Uterus (tissue), 2 donors: ENCODE data around the gene AKT3.

Source experiments
- POLR2A ChIP-seq, 2 donors: fragments of 450-650 bp; IDR thresholded peaks; one replicate each; pipeline ENCODE4 v1.6.1; 2016; ENCODE audit warnings: antibody characterized with exemption in 2 of 2, mild to moderate bottlenecking in 1 of 2, moderate library complexity in 1 of 2
- TF ChIP-seq, protein P1 (sequence below), 4 experiments: fragments of 200-600 bp in 2 of 4; fragments of 450-650 bp in 2 of 4; sonication (generic) in 2 of 4; IDR thresholded peaks; one replicate each; pipeline ENCODE4 v1.5.1; 2016 to 2019; ENCODE audit warnings: antibody characterized with exemption in 4 of 4, mild to moderate bottlenecking in 2 of 4, moderate library complexity in 1 of 4

DNA sequence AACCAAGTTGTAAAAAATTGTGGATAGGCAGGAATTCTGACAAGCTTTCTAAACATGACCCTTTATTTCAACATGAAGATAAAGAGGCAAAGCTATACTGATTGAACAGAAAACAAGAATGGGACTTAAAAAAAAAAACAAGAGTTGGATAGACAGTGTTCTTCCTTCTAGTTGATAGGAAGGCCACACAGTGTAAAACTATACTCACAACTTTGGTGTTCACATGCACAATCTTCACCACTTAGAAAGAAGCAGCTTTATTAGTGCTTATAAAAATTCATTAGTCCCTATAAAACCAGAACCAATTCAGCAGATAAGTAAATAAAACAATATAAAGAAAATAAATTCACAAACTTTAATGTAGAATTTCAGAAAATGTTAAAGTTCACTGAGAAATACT, 101.8 kb downstream of the AKT3 start:
- TF ChIP-seq, protein P1, sequence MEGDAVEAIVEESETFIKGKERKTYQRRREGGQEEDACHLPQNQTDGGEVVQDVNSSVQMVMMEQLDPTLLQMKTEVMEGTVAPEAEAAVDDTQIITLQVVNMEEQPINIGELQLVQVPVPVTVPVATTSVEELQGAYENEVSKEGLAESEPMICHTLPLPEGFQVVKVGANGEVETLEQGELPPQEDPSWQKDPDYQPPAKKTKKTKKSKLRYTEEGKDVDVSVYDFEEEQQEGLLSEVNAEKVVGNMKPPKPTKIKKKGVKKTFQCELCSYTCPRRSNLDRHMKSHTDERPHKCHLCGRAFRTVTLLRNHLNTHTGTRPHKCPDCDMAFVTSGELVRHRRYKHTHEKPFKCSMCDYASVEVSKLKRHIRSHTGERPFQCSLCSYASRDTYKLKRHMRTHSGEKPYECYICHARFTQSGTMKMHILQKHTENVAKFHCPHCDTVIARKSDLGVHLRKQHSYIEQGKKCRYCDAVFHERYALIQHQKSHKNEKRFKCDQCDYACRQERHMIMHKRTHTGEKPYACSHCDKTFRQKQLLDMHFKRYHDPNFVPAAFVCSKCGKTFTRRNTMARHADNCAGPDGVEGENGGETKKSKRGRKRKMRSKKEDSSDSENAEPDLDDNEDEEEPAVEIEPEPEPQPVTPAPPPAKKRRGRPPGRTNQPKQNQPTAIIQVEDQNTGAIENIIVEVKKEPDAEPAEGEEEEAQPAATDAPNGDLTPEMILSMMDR (IDR thresholded peaks at IDR 0.05): no peak
- no peak for TF ChIP-seq POLR2A (IDR thresholded peaks at IDR 0.05)
